SH-SY5Y (cell line): ENCODE measurements around the gene DNAJC15.

ENCODE experiments used
- GATA2 ChIP-seq: IDR thresholded peaks from 2 replicates; pipeline ENCODE4 v1.6.1; 2011; ENCODE audit warnings: mild to moderate bottlenecking, low read depth, low read length
- GATA3 ChIP-seq: IDR thresholded peaks from 2 replicates; pipeline ENCODE4 v1.6.1; 2011; ENCODE audit warnings: low read depth, mild to moderate bottlenecking, low read length, moderate library complexity

The DNAJC15 gene

GRCh38 chr13:43159026-43159461 lies 135.7 kb downstream of the DNAJC15 start:
- TF ChIP-seq GATA2, result no peak
- TF ChIP-seq GATA3, result no peak
